ENCODE results near the gene GKN1.
"Not testable (repeated sequence)": the region's sequence is repeated elsewhere in the genome, so short reads cannot be mapped to it uniquely, and the experiment has no call there.

The GKN1 gene

GRCh38 chr2:68974251-68974650, at the start of gene GKN1:
GKN1 (plus strand) TSS chr2:68974636; CDS start chr2:68974678, 42 bp downstream.
- no peak for DNase-seq

DNA sequence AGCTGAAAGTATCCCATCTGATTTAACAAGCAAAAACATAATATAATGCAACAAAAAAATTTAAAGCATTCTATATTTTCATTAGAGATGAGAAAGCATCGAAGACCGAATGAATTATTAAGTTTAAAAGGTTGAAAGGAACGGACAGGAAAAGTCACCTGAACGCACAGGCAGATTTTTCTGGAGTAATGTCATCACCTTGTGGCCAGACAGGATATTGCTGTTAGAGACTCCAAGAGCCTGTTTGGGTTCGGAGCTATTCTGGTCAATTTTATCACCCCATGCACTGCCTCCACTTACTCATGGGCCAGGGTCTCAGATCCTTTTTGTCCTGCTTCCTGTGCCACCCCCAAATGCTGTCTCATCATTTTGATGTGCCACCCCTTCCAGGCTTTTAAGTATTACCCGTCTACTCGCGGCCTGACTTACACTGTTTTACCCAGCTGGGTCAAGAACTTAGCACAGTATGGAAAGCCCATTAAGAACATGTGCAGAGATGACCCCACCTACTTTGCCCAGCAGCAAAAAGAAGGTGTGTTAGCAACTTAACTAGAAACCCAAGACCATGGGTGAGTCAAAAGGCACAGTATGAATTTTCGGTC, 49.0 kb upstream of the GKN1 start:
- DNase-seq: peak; percentile 62

DNA sequence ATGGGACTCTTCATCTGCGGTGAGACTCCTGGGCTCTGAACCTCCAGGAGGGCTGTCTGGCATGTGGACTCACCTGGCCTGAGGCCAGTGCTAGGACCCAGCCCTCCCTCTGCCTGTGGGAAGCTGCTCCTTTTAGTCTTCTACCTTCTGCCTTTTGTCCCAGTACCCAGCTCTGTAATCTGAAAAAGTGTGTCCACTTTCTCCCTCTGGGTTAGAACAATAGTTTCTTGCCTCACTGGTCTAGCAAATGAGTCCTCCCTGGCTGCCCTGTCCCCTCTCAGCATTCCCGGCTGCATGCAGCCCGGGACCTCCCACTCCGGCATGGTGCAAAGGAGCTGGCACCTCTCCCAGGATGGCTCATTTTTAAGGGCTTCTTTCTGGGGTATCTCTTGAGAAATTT, 47.6 kb upstream of the GKN1 start:
- no peak for DNase-seq

GRCh38 chr2:68931149-68931711, 43.2 kb upstream of the GKN1 start:
- no peak for DNase-seq

DNA sequence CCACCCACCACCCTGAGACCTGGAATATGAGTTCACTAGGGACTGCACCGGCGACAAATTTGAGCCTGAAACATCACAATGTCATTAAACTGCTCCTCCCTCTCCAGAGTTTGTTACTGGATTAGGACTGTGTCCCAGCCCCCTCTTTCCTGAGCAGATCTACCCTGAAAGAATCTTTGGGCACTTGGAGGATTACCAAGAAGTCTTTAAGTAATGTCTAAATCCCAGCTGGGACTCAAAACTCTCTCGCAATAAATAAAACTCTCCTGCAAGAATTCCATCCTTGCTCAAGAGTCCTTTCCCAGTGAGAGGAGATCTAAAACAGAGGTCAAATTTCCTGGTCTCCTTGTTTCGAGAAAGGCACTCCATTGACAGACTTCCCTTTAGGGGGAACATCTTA, 42.6 kb upstream of the GKN1 start:
- no peak for DNase-seq

- DNase-seq: no peak
These were observed 42.0 kb upstream of the GKN1 start for GRCh38 chr2:68932402-68932801.

DNA sequence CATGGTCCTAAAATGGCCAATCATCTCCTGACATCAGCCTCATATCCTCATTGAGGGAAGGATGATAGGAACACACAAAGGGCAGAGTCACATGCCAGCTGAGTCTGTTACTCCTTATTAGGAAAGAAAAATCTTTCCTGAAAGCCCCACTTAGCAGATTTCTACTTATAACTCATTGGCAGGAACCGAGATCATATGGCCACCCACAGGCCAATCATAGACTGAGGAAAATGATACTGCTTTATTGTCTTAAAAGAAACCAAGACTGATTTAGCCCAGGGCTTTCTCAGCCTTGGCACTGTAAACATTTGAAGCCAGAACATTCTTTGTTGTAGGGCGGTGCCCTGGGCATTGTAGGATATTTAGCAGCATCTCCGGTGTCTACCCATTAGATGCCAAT, 40.4 kb upstream of the GKN1 start:
- DNase-seq: no peak

DNA sequence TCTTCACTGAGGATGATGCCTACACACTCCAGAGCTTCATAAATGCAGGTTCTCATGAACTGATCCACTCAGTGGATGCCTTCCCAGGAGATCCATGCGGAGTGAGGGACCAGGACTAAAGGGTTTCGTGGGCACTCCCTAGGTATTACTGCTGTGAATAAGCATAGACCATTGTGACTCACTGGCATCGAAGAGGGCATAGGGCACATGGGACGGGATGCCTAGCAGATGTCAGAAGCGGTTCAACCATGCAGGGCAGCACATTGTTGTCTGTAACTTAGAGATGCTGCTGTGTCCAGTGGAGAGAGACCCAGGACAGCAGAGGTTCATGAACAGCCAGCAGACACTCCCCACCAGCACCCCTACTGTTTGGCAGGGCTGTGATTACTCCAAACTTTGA, 39.0 kb upstream of the GKN1 start:
- no peak for DNase-seq

- DNase-seq: no peak
These were observed 38.0 kb upstream of the GKN1 start for GRCh38 chr2:68936427-68936826.

GRCh38 chr2:68936889-68937288, 37.5 kb upstream of the GKN1 start:
- no peak for DNase-seq

GRCh38 chr2:68937346-68938055, 36.9 kb upstream of the GKN1 start:
- no peak for DNase-seq

DNA sequence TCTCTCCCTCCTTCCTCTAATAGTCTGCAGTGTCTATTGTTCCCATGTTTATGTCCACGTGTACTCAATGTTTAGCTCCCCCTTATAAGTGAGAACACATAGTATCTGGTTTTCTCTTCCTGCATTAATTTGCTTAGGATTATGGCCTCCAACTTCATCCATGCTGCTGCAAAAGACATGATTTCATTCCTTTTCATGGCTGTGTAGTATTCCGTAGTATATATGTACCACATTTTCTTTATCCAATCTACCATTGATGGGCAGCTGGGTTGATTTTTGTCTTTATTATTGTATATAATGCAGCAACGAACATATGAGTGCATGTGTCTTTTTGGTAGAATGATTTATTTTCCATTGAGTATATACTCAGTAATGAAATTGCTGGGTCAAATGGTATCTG, 35.5 kb upstream of the GKN1 start:
- DNase-seq: no peak

DNA sequence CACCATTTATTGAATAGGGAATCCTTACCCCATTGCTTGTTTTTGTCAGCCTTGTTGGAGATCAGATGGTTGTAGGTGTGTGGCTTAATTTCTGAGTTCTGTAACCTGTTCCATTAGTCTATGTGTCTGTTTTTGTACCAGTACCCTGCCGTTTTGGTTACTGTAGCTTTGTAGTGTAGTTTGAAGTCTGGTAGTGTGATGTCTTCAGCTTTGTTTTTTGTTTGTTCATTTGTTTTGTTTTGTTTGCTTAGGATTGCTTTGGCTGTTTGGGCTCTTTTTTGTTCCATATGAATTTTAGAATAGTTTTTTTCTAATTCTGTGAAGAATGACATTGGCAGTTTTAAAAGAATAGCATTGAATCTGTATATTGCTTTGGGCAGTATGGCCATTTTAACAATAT, 34.5 kb upstream of the GKN1 start:
- no peak for DNase-seq

DNA sequence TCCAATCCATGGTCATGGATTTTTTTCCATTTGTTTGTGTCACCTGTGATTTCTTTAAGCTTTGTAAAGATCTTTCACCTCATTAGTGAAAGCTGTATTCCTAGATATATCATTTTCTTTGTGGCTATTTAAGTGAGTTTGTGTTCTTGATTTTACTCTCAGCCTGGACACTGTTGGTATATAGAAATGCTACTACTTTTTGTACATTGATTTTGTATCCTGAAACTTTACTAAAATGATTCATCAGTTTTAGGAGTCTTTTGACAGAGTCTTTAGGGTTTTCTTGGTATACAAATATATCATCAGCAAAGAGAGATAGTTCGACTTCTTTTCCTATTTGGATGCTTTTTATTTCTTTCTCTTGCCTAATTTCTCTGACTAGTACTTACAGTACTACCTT, 34.1 kb upstream of the GKN1 start:
- no peak for DNase-seq

GRCh38 chr2:68942827-68943226, 31.6 kb upstream of the GKN1 start:
- DNase-seq: no peak

- peak; percentile 52 for DNase-seq
These were observed 30.6 kb upstream of the GKN1 start for GRCh38 chr2:68943581-68944568.

- DNase-seq: no peak
These were observed 28.3 kb upstream of the GKN1 start for GRCh38 chr2:68946117-68946516.

DNA sequence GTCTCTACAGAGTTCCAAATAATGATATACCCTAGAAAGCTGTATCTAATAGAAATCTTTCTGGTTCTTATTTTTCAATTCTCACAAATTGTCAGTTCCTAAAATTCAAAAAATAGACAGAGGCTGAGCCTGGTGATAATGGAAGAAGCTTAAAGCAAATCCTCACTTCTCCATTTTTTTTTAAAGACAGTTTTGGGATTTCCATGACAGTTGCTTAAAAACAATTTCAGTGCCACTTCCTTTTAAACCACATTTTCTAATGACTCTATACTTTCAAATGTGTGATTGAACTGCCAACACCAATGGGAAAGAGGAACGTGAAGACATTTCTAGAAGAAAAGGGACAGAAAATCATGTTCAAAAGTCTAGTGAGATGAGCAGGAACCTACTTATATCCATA, 25.7 kb upstream of the GKN1 start:
- no peak for DNase-seq

DNA sequence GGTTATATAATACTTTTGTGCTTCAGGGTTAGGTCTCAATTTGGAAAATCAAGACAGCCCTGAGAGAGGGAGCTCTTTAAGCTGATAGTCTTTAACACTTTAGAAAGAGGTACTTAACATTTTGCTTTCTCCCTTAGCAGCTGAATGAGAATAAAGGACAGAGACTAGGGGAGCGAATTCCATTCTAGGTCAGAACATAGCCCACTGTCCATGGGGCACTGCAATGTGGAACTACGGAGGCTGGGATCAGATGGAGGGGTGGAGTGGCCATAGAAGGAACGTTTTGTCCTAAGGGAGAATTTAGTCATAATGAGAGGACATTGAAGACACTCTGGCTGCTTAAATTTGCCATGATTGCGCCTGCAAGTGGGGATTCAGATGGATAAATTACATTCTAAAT, 22.5 kb upstream of the GKN1 start:
- DNase-seq: no peak

GRCh38 chr2:68952887-68953521, 21.4 kb upstream of the GKN1 start, which contains the start of gene GKN2:
GKN2 (minus strand) TSS chr2:68952893; CDS start chr2:68952861, 32 bp downstream.
- no peak for DNase-seq

DNA sequence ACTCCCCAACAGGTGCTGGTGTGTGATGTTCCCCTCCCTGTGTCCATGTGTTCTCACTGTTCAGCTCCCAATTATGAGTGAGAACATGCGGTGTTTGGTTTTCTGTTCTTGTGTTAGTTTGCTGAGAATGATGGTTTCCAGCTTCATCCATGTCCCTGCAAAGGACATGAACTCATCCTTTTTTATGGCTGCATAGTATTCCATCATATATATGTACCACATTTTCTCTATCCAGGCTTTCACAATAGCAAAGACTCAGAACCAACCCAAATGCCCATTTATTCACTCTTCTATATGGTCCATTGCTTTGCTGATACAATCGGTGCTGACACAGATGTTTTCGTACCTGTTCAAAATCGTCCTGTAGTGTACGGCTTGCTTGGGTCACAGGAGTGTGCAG, 19.0 kb upstream of the GKN1 start:
- DNase-seq: not testable (repeated sequence)

GRCh38 chr2:68959001-68959400, 15.4 kb upstream of the GKN1 start:
- no peak for DNase-seq

DNA sequence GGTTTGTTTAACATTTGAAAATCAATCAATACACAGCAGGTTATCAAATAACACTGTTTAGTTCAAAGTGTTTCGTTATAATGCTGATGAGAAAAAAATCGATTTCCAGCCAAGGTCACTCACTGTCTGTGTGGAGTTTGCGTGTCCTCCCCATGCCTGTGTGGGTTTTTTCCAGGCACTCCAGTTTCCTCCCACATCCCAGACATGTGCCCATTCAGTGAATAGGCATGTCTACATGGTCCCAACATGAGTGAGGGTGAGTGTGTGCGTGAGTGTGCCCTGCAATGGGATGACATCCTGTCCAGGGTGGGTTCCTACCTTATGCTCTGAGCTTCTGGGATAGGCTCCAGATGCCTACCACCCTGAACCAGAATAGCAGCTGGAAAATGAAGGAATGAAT, 13.1 kb upstream of the GKN1 start:
- DNase-seq: no peak
